ENCODE data around the gene MFAP2. TPM values are rescaled to one million over a fixed set of nuclear protein-coding genes. Genes with fewer than 3 reads are reported as not detected.

MFAP2 gene
- polyA plus RNA-seq, 5 donors, result 221 to 418 (median 328) TPM

GRCh38 chr1:16982902-16983301 is 2.5 kb upstream of the MFAP2 start:
- no peak for DNase-seq

GRCh38 chr1:16981269-16981849 is 939 bp upstream of the MFAP2 start:
- DNase-seq, result no peak

GRCh38 chr1:16979475-16980327 is 719 bp downstream of the MFAP2 start:
- peak; percentile 75 to 85 for DNase-seq

GRCh38 chr1:16978567-16979474 is 1.6 kb downstream of the MFAP2 start:
- peak; percentile 65 to 67 for DNase-seq

GRCh38 chr1:16978139-16978538 is 2.3 kb downstream of the MFAP2 start:
- DNase-seq, result no peak

- DNase-seq, result no peak
Measured at GRCh38 chr1:16977377-16977776, 3.0 kb downstream of the MFAP2 start.

GRCh38 chr1:16976966-16977365 is 3.5 kb downstream of the MFAP2 start:
- DNase-seq, result no peak

- DNase-seq, result no peak
Measured at GRCh38 chr1:16975838-16976237, 4.6 kb downstream of the MFAP2 start.

- no peak for DNase-seq
Measured at GRCh38 chr1:16975211-16975610, 5.2 kb downstream of the MFAP2 start.

GRCh38 chr1:16973215-16973614 is 7.2 kb downstream of the MFAP2 start:
- no peak for DNase-seq

GRCh38 chr1:16972189-16972895 is 8.1 kb downstream of the MFAP2 start:
- no peak for DNase-seq

- DNase-seq, result no peak
Measured at GRCh38 chr1:16971341-16972188, 8.9 kb downstream of the MFAP2 start.

- DNase-seq, result no peak
Measured at GRCh38 chr1:16970132-16970910, 10.1 kb downstream of the MFAP2 start.

- no peak for DNase-seq
Measured at GRCh38 chr1:16969651-16970050, 10.8 kb downstream of the MFAP2 start.

- DNase-seq, result no peak
Measured at GRCh38 chr1:16969057-16969611, 11.3 kb downstream of the MFAP2 start.

- DNase-seq, result no peak
Measured at GRCh38 chr1:16968372-16968771, 12.0 kb downstream of the MFAP2 start.

GRCh38 chr1:16967962-16968361 is 12.5 kb downstream of the MFAP2 start:
- no peak for DNase-seq

- peak; percentile 87 to 89 for DNase-seq
Measured at GRCh38 chr1:16967095-16967575, 13.3 kb downstream of the MFAP2 start.

GRCh38 chr1:16966282-16966681 is 14.1 kb downstream of the MFAP2 start:
- DNase-seq, result no peak

Data from right lung (tissue), 5 donors.